K562 treated with DMSO at 1 percent for 24 hours (cell line): ENCODE data around the gene LYSET. TPM values are rescaled to one million over a fixed set of nuclear protein-coding genes. Genes with fewer than 3 reads are reported as not detected.

Experiments
- total RNA-seq: library from RNA; unstranded; fragments of 300-600 nt; gene quantifications from 2 replicates; pipeline ENCODE4 v1.2.3, GENCODE V29; 2022; ENCODE audit warnings: low read depth; ENCODE audit not compliant: insufficient read depth

LYSET gene
- total RNA-seq, result 19.8 and 23.5 TPM in 2 replicates

GRCh38 chr14:93184391-93185348, at the start of gene LYSET, which contains the start of gene MOAP1:
TSS of gene LYSET (plus strand) at chr14:93185317. CDS start at chr14:93185406, 89 bp downstream.
TSS of gene MOAP1 (minus strand) at chr14:93184897. CDS start at chr14:93184242, 655 bp downstream.

GRCh38 chr14:93206793-93207467, 21.8 kb downstream of the LYSET start, which contains the start of the genes GON7 and UBR7:
TSS of gene GON7 (minus strand) at chr14:93207065. CDS start at chr14:93207037, 28 bp downstream.
TSS of gene UBR7 (plus strand) at chr14:93207256. CDS start at chr14:93207292, 36 bp downstream.

Other genes starting within 250 kb of the LYSET start
- gene ITPK1, start 69.4 kb upstream of the LYSET start, total RNA-seq, result 24.2 and 27.3 TPM in 2 replicates
- gene MOAP1, start 420 bp upstream of the LYSET start, total RNA-seq, result 15.3 and 16.4 TPM in 2 replicates
- gene GON7, start 21.7 kb downstream of the LYSET start, total RNA-seq, result 7.8 and 13.3 TPM in 2 replicates
- 23.6 and 25.4 TPM in 2 replicates for gene UBR7, start 21.9 kb downstream of the LYSET start, total RNA-seq
- 4.1 and 4.9 TPM in 2 replicates for gene BTBD7, start 147.7 kb downstream of the LYSET start, total RNA-seq
- not detected in 2 replicates for gene COX8C, start 161.9 kb downstream of the LYSET start, total RNA-seq
- 0.08 TPM in 1 of 2 replicates, not detected in the other for gene UNC79, start 245.6 kb downstream of the LYSET start, total RNA-seq